Astrocyte of the cerebellum (primary cell): ENCODE measurements around the gene NAALADL1.

Source experiments
- DNase-seq: peaks from one replicate; pipeline ENCODE4 v3.0.0-alpha.2; 2011; ENCODE audit warnings: low read depth
- H3K4me3 ChIP-seq: 2 replicates; pipeline ENCODE4 v1.5.1; 2011; ENCODE audit warnings: mild to moderate bottlenecking, low read depth, low read length, moderate library complexity
- in situ Hi-C: cut with HindIII; loops from 2 replicates; pipeline ENCODE4 v1.10.0; 2017; ENCODE audit warnings: low sequenced_read_pairs
- TF ChIP-seq, protein P1 (sequence below): IDR thresholded peaks from 2 replicates; pipeline ENCODE4 v1.5.1; 2012; ENCODE audit warnings: low read length, low read depth, moderate library complexity, mild to moderate bottlenecking; ENCODE audit errors: missing control alignments

The NAALADL1 gene

DNA sequence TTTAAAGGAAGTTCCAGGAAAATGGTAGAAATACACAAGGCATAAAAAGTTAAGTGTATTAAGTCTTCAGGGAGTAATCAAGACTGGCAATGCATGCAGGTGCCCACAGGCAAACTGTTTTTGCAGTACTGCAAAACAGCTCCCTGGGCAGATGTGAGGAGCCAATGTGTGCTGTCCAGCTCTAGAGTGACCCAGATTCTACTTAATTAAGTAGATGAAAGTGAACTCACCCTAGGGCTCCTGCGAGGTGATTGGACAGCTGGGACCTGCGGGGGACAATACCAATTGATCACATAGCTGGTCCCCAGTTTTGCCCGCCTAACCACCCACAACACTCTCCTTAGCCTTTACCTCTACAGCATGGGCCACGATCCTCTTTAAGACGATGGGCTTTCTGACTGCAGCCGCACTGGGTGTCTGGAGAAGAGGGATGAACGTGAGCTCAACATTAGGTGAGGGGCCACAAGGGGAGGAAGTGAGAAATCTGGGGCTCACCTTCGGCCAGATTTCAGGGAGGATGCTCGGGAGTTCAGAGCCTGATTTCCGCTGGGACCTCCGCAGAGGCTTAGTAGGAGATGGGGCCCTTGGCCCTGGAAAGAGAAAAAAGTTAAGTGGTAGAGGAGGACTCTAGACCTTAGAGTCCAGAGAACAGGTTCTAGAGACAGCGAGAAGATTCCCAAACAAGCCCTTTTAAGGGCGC, 24.9 kb upstream of the NAALADL1 start:
- peak overlapping the region; percentile 71 for H3K4me3 ChIP-seq
- in situ Hi-C loops, result no loop called here
- TF ChIP-seq, protein P1, sequence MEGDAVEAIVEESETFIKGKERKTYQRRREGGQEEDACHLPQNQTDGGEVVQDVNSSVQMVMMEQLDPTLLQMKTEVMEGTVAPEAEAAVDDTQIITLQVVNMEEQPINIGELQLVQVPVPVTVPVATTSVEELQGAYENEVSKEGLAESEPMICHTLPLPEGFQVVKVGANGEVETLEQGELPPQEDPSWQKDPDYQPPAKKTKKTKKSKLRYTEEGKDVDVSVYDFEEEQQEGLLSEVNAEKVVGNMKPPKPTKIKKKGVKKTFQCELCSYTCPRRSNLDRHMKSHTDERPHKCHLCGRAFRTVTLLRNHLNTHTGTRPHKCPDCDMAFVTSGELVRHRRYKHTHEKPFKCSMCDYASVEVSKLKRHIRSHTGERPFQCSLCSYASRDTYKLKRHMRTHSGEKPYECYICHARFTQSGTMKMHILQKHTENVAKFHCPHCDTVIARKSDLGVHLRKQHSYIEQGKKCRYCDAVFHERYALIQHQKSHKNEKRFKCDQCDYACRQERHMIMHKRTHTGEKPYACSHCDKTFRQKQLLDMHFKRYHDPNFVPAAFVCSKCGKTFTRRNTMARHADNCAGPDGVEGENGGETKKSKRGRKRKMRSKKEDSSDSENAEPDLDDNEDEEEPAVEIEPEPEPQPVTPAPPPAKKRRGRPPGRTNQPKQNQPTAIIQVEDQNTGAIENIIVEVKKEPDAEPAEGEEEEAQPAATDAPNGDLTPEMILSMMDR, result no peak
- no peak for DNase-seq

DNA sequence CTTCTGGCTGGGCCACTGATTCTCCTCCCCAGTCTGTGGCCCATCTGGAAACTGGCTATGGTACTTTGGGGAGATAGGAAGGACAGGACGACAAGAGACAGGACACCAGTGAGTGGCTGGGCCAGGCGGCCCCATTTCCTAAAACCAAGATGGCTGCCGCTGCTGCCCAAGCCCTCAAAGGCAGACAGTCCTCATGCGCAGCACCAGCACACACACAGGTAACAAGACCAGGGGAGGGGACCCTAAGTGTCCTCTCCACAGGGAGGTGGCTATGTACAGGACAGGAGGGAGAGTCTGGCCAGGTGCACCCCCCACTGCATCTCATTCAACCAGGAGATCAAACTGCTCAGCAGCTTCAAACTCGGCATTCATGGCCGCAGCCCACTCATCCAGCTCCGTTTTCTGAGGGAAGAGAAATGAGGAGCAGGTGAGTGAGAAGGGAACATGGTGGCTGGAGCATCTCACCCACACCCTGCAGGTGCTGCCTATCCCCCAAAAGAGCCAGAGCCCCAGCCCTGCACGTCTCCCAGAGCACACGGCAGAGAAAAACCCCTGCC, 20.5 kb upstream of the NAALADL1 start:
- TF ChIP-seq, protein P1, result no peak
- H3K4me3 ChIP-seq, result no peak overlapping the region
- in situ Hi-C loops, result no loop called here
- DNase-seq, result no peak

DNA sequence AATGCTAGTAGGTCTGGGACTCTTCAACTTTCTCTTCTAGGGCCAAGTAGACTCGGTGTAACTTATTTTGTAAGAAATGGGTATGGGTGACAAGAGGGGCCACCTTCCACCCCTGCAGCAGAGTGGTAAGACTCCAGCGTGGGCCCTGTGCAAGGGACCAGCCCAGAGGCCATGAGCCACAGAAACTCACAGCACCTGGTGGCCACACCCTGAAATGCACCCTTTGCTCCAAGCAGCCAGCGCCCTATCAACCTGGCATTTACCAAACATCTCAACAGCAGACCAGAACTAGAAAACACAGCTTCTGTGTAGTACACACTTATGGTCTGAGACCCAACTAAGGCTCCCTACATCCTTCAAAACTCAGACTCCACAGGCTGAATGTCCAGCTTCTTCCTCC, 19.8 kb upstream of the NAALADL1 start:
- H3K4me3 ChIP-seq, result no peak overlapping the region
- TF ChIP-seq, protein P1, result peak; percentile 65
- no peak for DNase-seq
- in situ Hi-C loops, result no loop called here

DNA sequence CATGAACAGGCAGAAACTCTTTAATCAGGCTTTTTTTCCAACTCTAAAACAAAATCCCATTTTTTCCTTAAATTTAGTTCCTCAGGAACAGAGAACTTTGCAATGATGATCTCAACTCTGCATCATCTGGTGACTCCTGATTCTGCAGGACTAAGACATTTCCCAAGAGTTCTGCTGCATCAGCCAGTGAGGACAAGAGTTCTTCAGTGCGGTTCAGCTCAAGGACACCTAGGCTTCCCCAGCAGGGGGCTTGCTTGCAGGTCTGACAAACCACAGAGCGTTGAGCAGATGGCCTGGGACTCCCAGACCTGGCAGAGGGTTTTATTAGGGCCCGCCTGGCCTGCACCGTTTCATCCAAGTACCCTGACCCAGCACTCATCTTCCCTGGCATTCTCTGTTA, 19.1 kb upstream of the NAALADL1 start:
- no peak overlapping the region for H3K4me3 ChIP-seq
- DNase-seq, result no peak
- in situ Hi-C loops, result no loop called here
- TF ChIP-seq, protein P1, result no peak

DNA sequence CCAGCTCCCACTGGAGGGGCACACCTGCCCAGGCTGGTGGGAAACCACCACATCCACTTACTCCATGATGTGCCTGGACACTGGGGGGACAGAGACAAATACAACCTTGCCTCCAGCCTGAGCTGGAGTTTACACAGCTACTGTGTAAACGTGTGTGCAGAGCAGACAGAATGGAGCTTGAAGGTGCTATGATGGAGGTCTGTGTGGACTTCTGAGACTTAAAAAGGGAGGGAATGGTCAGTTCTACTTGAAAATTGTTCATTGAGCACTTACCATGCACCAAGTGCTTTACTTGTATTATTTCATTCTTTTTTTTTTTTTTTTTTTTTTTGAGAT, 14.2 kb upstream of the NAALADL1 start:
- no peak overlapping the region for H3K4me3 ChIP-seq
- DNase-seq, result no peak
- in situ Hi-C loops, result no loop called here
- TF ChIP-seq, protein P1, result no peak

DNA sequence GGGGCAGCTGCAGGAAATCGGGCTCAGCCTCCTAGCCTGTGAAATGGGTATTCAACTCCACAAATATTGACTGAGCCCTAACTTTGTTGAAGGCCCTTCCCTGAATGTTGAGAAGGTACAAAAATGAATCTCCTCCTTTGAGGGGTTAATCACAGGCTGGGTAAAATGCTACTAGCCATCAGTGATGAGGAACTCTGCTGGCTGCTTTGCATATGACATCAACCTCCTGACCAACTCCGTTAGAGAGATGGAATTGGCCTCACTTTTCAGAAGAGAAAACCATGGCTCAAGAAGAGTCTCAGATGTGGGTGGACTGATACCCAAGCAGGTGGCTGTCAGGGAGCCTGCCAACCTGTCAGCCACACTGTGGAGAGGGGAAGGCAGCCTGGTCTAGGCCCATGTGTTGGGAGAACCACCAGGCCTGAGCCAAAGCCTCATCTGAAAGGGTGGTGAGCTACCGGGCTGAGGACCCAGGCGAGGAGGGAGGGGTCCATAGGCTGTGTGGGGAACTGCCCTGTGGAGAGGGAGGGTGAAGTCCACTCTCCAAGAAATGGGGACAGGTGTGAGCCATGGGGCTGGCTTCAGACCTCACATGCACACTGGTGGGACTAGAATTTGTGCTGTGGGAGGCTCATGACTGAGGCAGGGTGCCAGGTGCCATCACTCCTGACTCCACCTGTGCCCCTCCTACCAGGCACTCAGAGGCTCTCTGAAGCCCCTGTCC, 13.7 kb upstream of the NAALADL1 start:
- in situ Hi-C loops, result no loop called here
- DNase-seq, result no peak
- TF ChIP-seq, protein P1, result no peak
- no peak overlapping the region for H3K4me3 ChIP-seq
